Activated CD4-positive, CD25-positive, alpha-beta regulatory T cell (primary cell): ENCODE measurements around the gene KRTAP10-12.

Experiments used
- DNase-seq, 4 experiments: peaks; one replicate each; lab custom pipeline; 2025; lab: John Stamatoyannopoulos, UW

Gene KRTAP10-12

DNA sequence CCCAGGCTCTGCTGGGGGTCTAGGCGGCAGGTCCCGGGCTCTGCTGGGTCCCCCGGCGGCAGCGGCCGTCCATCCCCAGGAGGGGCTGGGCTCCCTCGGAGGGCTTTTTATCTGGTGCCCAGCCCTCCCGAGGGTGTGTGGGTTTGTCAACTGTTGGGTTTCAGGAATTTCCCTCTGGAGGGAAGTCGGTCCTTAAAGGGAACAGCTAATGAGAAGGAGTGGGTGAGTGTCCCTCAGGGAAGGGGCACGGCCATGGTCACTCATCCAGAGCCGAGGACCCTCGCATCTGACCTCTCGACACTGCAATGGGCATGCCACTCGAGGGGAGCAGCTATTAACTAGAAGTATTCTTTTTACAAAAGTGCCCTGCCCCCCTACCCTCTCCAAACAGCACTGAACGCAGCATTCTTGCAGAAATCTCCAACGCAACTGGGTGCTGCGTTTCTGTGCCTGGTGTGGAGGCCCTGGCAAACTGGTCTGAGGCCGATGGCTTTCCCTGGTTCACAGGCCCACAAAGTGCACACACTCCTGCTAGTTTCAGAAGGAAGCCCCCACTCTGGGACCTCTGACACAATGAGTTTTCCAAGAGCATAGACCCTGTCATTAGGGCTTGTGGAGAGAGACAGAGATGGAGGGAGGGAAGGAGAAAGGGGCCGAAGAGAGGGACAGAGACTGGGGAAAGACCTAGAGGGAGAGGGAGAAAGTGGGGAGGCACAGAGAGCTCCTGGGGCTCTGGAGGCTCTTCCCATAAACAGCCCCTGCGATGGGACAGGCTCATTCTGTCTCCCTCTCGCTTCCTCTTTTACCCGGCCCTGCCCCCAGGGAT is 15.4 kb downstream of the KRTAP10-12 start:
- no peak for DNase-seq

DNA sequence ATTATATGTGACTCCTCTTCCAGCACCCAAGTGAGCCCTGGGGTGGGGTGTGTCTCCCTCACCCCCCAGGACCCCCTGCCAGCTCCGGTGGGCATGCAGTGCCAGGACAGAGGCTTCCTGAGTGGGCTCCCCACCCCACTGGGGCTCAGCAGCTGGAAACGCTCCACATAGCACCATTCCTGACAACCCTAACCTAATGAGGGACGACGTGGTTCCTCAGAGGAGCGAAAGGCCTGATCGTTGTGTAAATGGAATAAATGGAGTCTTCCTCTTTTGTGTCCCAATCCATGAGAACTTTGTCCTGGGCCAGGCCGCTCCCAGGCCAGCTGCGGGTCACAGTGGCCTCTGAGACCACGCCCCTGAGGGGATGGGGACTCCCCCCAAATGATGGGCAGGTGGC is 16.2 kb downstream of the KRTAP10-12 start:
- DNase-seq, result no peak

DNA sequence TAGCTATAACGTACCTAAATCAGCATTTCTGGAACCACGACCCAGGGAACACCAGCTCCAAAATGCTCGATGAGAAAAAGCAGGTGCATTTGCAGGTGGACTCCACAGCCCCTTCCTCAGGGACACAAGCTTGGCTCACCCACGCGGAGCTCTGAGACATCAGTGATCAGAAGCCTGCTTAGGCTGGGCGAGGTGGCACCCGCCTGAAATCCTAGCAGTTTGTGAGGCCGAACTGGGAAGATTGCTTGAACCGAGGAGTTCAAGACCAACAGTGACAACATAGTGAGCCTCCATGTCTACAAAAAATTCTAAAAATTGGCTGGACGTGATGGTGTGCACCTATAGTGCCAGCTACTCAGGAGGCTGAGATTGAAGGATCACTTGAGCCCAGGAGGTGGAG is 16.9 kb downstream of the KRTAP10-12 start:
- no peak for DNase-seq

DNA sequence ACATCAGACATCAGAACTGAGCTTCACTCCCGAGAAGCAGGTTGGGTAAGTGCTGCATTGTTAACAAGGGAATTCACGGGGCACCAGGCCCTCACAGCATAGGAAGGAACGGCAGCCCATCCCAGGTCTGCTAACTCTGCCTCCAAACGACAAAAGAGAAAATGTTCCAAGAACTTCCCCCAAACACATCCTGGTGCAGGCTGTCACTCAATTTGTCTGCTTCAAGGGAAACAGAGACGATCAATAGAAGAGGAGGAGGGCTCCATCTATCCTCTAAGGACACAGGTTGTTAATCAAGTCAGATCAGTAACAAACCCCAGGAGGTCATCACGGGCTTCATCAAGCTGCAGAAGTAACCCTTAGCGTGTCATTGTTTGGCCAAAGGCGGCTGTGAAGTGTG is 17.9 kb downstream of the KRTAP10-12 start:
- no peak for DNase-seq

- DNase-seq, result no peak
These were observed 20.0 kb downstream of the KRTAP10-12 start for GRCh38 chr21:44716984-44717383.

GRCh38 chr21:44718093-44718492 is 21.1 kb downstream of the KRTAP10-12 start:
- no peak for DNase-seq

- DNase-seq, result no peak
These were observed 21.6 kb downstream of the KRTAP10-12 start for GRCh38 chr21:44718571-44718970.

DNA sequence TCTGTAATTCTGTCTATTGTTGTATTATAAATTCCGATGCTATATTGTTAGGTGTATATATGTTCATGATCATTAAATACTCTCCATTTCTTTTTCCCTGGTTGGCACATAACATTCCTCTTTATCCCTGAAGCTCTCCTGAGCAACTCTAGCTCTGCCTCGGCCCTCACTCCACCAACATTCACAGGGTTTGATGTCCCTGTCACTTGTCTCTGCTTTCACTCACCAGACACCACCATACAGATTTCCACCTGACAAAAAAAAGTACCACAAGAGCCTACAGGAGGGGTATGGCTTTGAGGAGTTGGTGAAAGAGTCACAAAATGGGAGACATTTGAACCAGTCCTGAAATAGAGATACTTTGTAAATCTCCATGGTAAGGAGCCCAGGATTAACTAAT is 23.2 kb downstream of the KRTAP10-12 start:
- no peak for DNase-seq

DNA sequence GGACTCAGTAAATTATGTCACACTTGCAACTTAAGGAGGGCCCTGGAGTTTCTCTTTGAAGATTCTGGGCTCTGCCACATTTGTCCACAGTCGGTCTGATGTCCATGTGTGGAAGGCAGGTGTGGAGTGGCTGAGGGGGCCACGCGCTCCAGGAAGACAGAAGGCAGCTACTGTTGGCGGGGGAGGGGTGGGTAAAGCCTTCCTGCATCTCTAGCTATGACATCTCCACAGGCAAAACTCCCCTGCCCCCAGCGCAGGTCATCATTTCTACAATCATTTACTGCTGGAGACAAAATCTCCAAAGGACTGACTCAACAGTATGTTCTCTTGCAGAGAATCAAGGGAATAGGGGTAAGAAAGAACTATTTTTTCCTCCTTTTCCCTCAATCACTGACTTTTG is 25.8 kb downstream of the KRTAP10-12 start:
- no peak for DNase-seq

GRCh38 chr21:44723177-44724131 is 26.5 kb downstream of the KRTAP10-12 start:
- no peak for DNase-seq

GRCh38 chr21:44724196-44724595 is 27.2 kb downstream of the KRTAP10-12 start:
- DNase-seq, result no peak

- DNase-seq, result no peak
These were observed 28.0 kb downstream of the KRTAP10-12 start for GRCh38 chr21:44724926-44725325.

GRCh38 chr21:44726826-44727225 is 29.9 kb downstream of the KRTAP10-12 start:
- DNase-seq, result no peak

DNA sequence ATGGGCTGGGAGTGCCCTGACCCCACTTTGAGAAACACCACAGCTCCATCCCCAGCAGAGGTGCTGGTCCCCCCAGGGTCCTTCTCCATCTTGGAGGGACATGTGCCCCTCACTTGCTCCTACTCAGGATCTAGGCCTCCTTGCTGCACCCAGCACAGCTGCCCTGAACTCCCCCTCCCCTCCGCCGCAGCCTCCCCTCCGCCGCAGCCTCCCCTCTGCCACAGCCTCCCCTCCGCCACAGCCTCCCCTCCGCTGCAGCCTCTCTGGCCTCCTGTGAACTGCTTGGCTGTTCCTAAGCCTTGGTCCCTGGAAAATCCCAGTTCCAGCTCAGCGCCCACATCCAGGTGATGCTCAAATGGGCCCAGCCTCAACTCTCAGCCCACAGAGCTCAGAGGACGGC is 30.3 kb downstream of the KRTAP10-12 start:
- DNase-seq, result no peak

DNA sequence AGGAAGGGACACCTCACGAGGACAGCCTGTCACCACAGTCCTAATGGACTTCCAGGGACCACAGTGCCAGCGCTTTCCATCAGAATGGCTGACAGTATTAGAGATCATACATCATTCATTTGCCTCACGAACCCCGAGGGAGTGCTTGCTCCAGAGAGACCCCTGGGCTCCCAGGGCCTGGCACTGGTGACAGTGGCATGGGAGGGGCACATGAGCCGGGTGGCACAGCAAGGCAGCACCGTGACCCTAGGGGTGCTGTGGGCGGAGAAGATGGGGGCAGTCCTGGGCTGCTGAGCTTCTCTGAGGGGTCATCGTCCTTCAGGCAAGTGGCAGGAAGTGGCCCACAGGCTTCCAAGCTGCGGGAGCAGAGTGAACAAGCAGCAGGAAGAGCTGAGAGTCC is 30.8 kb downstream of the KRTAP10-12 start:
- DNase-seq, result no peak

GRCh38 chr21:44728716-44729115 is 31.7 kb downstream of the KRTAP10-12 start:
- no peak for DNase-seq

DNA sequence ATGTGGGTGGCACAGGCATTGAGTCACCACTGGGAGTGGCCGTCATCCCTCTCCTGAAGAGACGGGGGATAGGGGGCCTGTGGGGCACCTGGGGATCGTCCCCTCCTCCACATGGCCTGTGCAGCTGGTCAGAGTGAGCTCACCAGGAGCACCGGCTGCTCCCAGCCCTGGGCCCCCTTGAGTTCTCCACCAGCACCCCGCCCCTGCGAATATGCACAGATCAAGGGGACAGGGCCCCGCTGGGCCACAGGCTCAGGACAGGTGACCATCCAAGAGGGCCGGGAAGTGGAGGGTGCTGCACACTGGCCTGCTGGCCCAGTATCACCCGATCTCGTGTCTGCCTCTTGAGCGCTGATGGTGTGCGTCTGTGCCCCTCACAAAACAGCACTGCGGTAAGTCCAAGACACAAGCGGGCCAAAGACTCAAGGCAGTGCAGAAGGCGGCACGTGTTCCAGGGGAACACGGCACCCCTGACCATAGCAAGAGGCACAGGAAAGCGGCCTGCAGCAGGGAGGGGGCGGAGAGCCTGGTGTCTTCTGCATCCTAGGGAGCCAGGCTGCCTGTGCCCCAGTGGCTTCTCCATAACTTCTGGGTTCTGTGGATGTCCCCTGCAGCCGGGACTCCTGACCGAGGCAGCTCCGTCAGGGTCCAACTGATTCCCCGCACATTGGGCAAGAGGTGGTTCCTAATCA is 32.5 kb downstream of the KRTAP10-12 start:
- DNase-seq, result no peak

GRCh38 chr21:44730028-44730395 is 33.0 kb downstream of the KRTAP10-12 start:
- no peak for DNase-seq

- DNase-seq, result no peak
These were observed 34.1 kb downstream of the KRTAP10-12 start for GRCh38 chr21:44730951-44731579.

- no peak for DNase-seq
These were observed 35.3 kb downstream of the KRTAP10-12 start for GRCh38 chr21:44732263-44732662.

GRCh38 chr21:44732956-44733355 is 36.0 kb downstream of the KRTAP10-12 start:
- no peak for DNase-seq
